GM18508 (cell line): ENCODE results near the gene ASZ1.

Experiments
- ATAC-seq: cut with Tn5 transposase; IDR thresholded peaks from one replicate; pipeline ENCODE4 v1.9.1; 2021; ENCODE audit warnings: moderate number of reproducible peaks; ENCODE audit not compliant: insufficient read depth, unreplicated experiment

Gene ASZ1

GRCh38 chr7:117347962-117348672, 79.2 kb downstream of the ASZ1 start:
- ATAC-seq: peak; percentile 85

DNA sequence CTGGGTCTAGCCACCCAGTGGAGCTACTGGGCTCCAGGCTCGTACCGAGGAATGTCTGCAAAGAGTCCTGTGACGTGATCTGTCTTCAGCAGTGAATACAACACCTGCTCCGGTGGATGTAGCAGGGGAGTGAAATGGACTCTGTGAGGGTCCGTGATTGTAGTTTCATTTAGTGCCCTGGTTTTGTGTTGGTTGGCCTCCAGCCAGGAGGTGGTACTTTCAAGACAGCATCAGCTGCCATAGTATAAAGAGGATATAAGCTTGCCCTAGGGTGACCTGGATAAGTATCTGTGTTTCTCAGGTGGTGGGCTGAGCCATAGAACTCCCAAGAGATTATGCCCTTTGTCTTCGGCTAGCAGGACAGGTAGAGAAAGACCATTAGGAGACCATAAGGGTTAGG, 79.8 kb downstream of the ASZ1 start:
- no peak for ATAC-seq

DNA sequence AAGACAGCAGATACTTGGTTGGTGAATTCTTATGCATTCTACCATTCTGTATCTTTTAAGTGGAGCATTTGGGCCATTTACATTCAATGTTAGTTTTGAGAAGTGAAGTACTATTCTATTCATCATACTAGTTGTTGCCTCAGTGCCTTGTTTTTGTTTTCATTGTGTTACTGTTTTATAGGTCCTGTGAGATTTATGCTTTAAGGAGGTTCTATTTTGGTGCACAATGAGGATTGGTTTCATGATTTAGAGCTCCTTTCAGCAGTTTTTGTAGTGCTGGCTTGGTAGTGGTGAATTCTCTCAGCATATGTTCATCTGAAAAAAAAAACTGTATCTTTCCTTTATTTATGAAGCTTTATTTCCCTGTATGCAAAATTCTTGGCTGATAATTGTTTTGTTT, 81.1 kb downstream of the ASZ1 start:
- no peak for ATAC-seq

GRCh38 chr7:117338020-117338419, 89.3 kb downstream of the ASZ1 start:
- ATAC-seq: no peak

DNA sequence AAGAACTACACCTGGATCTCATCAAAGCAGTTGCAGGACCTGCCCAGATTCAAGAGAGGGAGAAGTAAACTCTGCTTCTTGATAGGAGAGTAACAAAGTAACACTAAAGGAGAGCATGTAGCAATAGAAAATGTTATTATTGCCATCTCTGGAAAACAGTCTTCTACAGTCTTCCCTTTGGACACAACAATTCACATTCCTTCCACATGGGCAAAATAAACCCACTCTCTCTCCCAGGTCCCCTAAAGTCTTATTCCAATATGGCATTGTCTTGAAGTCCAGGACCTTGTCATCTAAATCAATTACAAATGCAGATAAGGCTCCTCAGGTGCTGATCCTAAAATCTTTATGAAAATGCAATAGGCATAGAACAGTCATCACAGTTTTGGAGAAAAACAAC, 94.1 kb downstream of the ASZ1 start:
- ATAC-seq: no peak

DNA sequence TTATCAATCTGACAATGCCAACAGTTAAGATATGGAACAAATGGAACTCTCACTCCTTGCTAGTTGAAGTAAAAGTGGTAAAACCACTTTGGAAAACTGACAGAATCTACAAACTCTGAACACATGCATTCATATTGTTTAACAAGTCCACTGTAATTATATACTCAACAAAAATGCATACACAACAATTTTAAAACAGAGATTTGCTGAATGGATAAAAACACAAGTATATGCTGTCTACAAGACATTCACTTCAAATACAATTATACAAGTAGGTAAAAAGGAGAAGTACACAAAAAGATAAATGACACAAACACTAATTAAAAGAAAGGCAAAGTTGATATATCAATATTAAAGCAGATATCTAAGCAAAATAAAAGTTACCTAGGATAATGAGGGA, 95.3 kb downstream of the ASZ1 start:
- no peak for ATAC-seq

DNA sequence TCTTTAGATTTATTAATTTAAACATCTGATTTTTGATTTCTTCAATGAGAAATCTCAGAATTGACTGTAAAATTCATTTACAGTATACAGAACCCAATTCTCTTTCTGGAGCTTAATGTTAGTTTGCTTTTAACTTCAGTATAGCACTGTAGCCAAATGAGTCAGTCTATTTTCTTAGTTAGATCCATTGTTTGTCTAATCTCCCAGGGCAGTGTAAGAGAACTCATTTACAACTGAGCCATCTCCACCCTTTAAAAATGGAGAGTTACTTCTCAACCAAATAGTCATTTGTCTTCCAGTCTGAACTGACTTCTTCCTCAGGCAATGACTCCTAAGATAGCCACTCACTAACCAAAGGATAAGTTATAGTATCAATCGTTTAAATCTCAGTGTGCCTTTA, 101.5 kb downstream of the ASZ1 start:
- ATAC-seq: no peak

DNA sequence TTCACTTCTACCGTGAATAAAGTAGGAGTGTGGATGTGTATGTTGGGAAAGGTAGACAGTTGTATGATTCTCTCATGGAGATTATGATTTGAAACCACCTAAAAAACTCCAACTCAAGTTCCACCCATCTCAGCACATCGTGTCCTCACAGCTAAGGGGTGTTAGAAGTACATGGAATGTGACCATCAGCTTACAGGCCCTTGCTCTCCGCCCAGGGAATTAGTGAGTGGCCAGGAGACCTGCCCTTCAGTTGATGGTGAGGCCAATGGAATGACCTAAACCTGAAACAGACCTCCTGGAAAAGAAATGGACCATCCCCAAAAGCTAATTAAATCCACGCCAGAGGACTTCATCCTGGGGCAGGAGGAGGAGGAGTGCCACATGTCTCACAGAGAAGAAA, 102.3 kb downstream of the ASZ1 start:
- ATAC-seq: no peak

DNA sequence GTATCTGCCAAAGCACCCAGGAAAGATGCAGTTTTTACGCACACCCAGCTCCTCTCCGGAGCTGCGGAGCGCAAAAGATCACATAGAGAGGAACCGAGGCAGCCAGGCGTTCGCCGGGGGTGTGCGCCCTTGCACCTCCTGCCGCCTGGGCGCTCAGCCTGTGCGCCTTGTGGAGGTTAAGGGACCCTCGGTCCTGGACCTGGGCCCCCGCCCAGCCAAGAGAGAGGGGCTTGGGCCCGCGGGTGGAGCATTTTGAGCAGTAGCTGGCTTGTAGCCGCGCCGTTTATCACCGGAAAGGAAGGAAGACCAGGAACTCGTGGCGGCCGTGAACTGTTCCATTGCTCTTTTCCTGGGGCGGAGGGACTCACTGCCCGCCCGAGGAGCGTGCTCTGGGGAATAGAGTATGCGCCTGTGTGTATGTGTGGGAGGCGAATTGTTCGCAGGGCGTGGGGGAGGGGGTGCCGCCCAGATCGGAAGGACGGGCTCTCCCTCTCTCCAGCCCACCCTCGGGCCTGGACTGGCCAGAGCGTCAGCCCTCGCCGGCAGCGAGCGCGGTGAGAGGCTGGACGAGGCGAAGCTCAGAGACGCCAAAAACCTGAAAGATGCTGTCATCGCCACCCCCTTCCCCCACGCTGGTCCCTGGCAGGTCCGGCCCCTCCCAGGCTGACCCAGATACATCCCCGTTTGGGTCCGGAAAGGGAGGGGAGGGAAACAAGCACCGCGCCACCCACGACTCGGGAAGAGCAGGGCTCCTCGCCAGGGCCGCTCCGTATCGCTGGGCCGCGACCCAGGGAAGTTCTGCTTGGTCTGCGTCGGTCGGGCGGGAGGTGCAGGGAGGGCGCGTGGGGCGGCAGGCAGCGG, 103.2 kb downstream of the ASZ1 start:
- no peak for ATAC-seq

- no peak for ATAC-seq
Measured at GRCh38 chr7:117323305-117323850, 103.9 kb downstream of the ASZ1 start.

- ATAC-seq: no peak
Measured at GRCh38 chr7:117322741-117323304, 104.5 kb downstream of the ASZ1 start, which contains the start of gene WNT2. WNT2 (minus strand) TSS chr7:117323058; CDS start chr7:117322989, 69 bp downstream.

GRCh38 chr7:117320523-117320922, 106.8 kb downstream of the ASZ1 start:
- no peak for ATAC-seq

DNA sequence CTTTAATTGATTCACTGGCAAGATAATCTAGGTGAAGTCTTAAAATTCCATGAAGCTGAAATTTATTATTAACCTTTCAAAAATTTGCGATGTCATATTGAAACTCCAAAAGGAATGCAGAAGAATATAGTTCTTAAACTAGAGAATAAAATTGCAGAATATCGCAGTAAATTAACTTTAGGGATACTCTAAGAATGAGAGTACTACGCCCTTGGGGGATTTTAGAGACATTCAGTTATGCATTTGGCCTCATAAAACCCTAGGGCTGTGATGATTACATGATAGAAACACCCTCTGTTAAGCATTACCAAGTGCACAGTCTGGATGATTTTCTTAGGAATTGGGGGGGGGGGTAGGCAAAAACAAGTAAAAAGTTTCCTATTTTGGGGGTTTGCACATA, 108.1 kb downstream of the ASZ1 start:
- no peak for ATAC-seq

DNA sequence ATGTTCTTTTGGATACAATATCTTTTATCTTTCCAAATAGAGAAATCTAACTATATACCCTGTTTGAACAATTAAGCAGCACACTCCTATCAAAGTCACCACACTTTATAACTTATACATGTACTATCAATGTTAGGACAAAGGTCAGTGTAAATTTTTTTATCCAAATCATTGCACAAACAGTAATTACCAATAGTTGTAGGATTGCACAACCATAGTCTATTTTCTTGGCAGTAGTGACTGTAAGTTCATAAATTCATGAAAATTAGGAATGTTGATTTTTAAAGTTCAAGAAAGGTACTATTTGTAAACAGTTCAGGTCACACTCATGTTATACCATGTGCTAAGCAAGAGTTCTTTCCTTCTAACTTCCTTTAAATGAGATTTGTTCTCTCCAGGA, 113.7 kb downstream of the ASZ1 start:
- ATAC-seq: no peak
